GM11168 (cell line): ENCODE results near the gene C1orf232.

Experiments
- in situ Hi-C: fragments of 300-500 bp; cut with MboI; formaldehyde crosslinking; loops from one replicate; pipeline ENCODE4 v1.12.0; 2022; ENCODE audit warnings: low sequenced_read_pairs; ENCODE audit not compliant: unreplicated experiment

C1orf232 gene

DNA sequence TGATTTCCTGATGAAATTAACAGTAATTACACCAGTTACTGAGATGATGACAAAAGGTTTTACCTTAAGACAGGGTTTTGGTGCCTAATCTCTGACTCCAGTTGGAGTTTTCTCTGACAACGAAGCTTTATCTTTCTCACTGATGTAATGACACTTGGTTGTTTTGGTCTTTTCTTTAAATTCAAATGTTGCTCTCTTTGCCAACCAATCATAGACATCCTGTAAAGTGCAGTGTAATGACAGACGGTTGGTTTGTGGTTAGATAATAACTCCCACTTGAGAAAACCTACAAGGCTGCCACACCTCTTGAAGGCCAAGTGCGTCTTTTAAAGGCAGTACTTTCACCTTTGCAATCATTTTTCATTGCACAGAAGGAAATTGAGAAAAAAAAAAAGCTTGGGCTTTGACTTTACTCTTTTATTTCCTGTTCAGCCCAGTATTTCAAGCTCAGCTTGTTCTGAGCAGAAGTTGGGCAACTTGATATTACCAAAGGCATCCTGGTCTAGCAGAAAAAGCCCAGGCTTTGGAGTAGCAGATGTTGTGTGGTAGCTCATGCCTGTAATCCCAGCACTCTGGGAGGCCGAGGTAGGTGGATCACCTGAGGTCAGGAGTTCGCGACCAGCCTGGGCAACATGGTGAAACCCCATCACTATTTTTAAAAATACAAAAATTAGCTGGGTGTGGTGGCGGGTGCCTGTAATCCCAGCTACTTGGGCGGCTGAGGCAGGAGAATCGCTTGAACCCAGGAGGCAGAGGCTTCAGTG lies 42.3 kb downstream of the C1orf232 start:
- in situ Hi-C loops: no loop called here

GRCh38 chr1:26125946-26126320 lies 42.8 kb downstream of the C1orf232 start:
- in situ Hi-C loops: no loop called here

DNA sequence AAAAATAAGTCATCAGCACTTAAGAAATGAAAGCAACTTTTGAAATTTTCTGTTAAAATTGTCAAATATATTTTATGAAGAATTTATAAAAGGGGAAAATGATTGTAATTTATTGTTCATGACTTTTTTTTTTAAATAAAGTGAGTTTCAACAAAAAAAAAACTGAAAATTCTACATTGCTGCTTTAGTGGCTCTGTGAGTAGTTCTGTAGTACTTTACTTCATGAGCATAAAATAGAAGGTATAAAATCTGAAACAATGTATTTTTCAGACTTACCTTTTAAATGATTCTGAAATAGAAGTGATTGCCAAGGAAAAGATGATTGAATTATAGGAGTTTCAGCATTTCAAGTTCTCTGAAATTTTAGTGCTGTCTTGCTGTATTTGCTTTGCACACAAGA lies 43.4 kb downstream of the C1orf232 start:
- in situ Hi-C loops: no loop called here

GRCh38 chr1:26124418-26125331 lies 44.1 kb downstream of the C1orf232 start:
- in situ Hi-C loops: no loop called here

DNA sequence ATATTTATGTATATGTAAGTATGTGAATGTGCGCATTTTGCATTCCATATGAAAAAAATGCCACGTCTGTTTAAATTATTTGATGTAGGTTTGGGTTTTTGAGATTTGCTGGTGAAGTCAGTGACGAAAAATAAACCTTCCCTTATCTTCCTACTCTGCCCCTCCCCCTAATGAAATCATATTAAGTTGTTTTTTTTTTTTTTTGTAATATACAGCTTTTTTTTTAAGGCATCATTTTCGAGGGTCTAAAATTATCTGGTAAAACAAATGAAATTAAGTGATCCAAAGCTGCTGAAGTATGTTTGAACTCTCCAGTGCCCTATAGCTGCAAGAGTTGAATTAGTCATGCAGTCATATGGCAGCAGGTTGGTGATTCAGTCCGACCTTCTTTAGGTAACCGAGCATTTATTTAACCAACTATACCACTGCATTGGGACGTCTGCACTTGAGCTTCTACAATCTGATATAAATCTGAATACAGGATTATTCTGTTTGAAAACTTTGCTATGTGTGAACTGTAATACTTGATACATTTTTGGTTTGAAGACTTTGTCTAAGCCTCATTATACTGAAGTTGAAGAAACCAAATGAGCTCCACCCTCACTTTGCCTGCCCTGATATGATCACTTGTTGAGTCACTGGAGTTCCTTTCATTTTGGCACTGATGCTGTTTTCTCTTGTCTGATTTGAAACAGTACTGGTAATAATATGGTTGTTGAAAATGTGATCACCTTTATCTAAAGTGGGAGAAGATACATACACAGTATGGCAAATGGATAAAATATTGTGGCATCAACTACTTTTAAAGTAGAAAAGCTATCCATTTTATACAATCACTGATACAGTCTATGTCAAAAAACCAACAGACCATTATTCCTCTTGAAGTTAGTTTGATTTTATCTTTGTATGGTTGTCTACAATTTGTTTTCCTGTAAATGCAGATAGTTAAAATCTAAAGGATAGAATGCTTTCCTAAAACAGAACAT lies 45.5 kb downstream of the C1orf232 start:
- in situ Hi-C loops: no loop called here

- in situ Hi-C loops: no loop called here
These were observed 46.6 kb downstream of the C1orf232 start for GRCh38 chr1:26121854-26122773.

- in situ Hi-C loops: no loop called here
These were observed 48.7 kb downstream of the C1orf232 start for GRCh38 chr1:26119892-26120608.

- in situ Hi-C loops: no loop called here
These were observed 54.4 kb downstream of the C1orf232 start for GRCh38 chr1:26114165-26114927.
